HG03521 (cell line): Measurements from ENCODE around the gene TNS2.
"Not testable (repeated sequence)": the region's sequence is repeated elsewhere in the genome, so short reads cannot be mapped to it uniquely, and the experiment has no call there.

Source experiments
- ATAC-seq: cut with Tn5 transposase; IDR thresholded peaks from one replicate; pipeline ENCODE4 v1.9.1; 2021; ENCODE audit warnings: mild to moderate bottlenecking, moderate library complexity; ENCODE audit not compliant: unreplicated experiment

The TNS2 gene

DNA sequence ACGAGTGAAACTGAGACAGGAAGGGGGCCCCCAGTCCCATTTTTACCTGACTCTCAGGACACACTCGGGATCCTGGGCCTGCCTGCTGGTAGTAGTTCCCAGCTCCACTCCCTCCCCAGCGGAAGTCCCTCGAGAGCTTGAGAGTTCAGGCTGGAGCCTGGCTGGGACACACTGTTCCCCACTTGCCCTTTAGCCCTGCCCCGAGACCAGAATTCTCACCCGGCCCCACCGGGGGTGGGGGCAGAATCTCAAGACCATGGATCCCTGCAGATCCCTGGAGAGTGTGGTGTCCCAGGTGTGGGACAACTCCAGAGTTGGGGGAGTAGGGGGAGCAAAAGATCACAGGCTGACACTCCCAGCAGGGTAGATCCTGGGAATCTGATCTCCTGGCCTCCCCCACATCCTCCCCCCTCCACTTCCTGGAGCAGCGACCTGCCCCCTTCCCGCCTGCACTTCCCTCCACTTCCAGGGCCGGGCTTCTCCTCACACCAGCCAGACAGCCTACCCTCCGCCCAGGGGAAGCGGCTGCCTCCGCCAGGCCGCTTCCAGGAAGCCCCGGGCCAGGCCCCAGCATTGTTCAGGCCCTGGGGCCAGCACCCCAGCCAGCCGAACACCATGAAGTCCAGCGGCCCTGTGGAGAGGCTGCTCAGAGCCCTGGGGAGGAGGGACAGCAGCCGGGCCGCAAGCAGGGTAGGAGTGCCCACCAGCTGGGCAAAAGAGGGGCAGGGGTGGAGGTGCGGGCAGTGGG is at the start of gene TNS2:
Gene TNS2 (plus strand): TSS at position 495 of the 748 bp plus-strand sequence. CDS start 121 bp downstream, at position 616.
- ATAC-seq: no peak

GRCh38 chr12:53004178-53004577 is 45.7 kb upstream of the TNS2 start:
- ATAC-seq: no peak

- ATAC-seq: no peak
Measured at GRCh38 chr12:53004582-53004981, 45.3 kb upstream of the TNS2 start.

- ATAC-seq: no peak
Measured at GRCh38 chr12:53005215-53005985, 44.5 kb upstream of the TNS2 start.

GRCh38 chr12:53005986-53006809 is 43.7 kb upstream of the TNS2 start, which contains the start of gene EIF4B:
TSS of gene EIF4B (plus strand) at chr12:53006456. CDS start at chr12:53006484, 28 bp downstream.
- peak; percentile 89 for ATAC-seq

DNA sequence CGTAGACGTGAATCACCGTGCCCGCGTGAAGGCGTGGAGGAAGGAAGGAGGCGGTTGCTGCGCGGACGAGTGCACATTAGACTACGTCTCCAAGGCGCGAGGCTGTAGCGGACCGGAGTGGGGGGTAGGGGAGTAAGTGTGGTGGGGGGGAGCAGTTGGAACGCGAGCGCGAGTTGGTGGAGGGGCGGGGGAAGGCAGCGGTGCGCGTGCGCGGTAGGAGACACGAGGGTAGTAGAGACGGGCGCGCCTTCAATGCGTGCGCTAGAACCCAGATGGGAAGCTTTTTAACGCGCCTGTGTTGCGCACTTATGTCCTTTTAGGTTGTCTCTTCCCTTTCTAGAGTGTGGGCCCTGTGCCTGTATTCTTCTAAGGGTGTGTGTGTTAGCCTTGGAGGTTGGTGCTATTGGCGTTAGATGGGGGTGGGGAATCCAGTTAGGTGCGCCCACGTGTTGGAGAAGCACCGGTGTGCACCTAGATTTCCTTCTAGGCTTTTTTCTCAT is 43.0 kb upstream of the TNS2 start:
- ATAC-seq: no peak

DNA sequence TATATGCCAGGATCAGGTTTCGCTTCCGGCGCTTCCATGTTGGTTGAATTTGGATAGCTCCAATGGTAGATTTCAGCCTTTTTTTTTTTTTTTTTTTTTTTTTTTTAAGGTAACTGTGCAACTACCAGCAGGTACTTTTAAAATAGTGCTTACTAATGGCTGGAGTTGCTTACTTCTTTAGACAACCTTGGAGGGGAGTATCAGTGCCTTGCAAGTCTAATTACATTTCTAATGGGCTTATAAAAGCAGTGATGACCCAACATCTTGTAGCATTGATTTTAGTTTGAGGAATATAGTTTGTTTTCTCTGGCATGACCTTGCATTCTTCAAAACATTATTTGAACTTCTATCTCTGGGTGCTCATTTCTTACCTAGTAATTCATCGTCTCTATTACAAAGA is 42.5 kb upstream of the TNS2 start:
- ATAC-seq: no peak

- not testable (repeated sequence) for ATAC-seq
Measured at GRCh38 chr12:53008760-53009159, 41.1 kb upstream of the TNS2 start.

DNA sequence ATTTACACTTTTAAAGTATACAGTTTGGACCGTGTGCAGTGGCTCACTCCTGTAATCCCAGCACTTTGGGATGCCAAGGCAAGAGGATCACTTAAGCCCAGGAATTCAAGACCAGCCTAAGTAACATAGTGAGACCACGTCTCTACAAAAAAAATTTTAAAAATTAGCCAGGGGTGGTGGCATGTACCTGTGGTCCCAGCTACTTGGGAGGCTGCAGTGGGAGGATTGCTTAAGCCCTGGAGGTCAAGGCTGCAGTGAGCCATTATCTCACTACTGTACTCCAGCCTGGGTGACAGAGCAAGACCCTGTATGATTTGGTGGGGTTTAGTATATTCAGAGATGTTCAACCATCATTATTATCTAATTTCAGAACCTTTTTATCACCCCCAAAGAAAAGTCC is 38.9 kb upstream of the TNS2 start:
- ATAC-seq: no peak

- ATAC-seq: no peak
Measured at GRCh38 chr12:53011889-53012288, 38.0 kb upstream of the TNS2 start.

DNA sequence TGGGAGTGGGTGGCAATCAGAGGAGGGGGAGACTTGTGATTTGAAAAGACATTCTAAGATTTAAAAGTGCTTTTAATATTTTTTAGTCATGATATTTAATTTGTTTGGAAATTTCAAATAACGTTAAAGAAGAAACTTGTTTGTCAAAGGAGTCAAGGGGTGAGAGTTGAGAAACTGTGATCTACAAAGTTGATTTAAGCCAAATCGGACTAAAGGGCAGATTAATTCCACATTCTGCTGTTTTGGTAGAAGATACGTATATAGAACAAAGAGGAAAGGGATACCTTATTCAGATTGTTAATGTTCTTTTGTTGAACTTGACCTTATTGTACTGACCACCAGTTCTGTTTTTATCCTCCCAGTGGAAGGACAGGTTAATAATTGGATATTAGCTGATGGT is 36.9 kb upstream of the TNS2 start:
- ATAC-seq: no peak

- ATAC-seq: no peak
Measured at GRCh38 chr12:53014709-53015108, 35.2 kb upstream of the TNS2 start.

DNA sequence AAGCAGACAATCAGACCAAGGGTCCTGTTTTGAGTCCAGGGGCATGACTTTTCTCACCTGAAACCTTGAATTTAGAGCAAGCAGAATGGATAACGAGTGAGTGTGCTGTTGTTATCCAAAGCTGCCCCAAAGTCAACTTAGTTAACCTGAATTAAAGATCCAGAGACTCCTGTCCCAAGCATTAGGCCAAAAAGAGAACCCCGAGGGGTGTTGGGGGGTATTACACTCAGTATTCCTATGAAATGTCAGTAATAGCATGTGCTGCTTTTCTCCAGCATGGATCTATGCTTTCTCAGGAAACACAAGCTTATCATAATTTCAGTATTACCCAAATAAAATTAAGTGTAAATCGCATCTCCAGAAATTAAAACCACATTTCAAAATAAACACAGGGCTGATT is 24.6 kb upstream of the TNS2 start:
- no peak for ATAC-seq

DNA sequence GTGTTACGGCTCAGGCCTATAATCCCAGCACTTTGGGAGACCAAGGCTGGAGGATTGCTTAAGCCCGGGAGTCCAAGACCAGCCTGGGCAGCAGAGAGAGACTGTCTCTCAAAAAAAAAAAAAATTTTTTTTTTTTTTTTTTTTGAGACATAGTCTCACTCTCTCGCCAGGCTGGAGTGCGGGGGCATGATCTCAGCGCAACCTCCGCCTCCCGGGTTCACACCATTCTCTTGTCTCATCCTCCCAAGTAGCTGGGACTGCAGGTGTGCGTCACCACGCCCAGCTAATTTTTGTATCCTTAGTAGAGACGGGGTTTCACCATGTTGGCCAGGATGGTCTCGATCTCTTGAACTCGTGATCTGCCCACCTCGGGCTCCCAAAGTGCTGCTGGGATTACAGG is 22.9 kb upstream of the TNS2 start:
- ATAC-seq: not testable (repeated sequence)

GRCh38 chr12:53031616-53032015 is 18.2 kb upstream of the TNS2 start:
- ATAC-seq: no peak

GRCh38 chr12:53033832-53034231 is 16.0 kb upstream of the TNS2 start:
- not testable (repeated sequence) for ATAC-seq

GRCh38 chr12:53034459-53034858 is 15.4 kb upstream of the TNS2 start:
- ATAC-seq: no peak

GRCh38 chr12:53036802-53037201 is 13.1 kb upstream of the TNS2 start:
- no peak for ATAC-seq

GRCh38 chr12:53039851-53040250 is 10.0 kb upstream of the TNS2 start:
- ATAC-seq: no peak

DNA sequence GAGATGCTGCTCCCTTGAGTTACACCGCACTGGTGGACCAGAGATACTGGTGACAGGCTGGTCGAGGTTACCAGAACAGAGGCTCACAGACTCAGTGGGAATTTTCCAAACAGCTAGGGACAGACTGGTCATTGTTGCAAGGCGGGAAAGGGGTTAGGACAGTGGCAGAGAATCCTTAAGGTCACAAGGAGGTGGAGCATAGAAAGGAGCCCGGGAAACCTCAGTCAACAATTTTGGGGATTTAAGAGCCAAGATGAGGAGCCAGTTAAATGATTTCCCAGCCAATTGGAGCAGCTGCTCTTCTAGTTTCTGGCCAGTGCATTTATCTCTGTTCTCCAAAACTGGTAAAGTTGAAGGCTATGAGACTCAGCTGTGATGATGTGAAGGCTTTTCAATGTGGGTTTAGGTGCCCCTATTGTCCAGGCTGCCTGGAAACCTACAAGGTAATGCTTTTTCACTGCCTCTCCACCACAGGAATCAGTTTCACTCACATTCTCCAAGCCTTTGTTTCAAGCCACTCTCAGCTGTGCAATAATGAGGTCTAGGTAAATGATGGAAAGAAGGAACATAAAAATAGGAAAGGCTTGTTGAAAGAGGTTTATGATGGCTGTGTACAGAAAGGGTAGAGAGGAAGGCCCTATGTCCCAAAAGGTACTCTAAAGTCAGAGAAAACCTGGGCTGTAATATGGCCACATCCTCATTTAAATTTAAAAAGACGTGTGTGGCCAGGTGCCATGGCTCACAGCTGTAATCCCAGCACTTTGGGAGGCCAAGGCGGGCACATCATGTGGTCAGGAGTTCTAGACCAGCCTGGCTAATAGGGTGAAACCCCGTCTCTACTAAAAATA is 7.0 kb upstream of the TNS2 start:
- no peak for ATAC-seq
